Endothelial cell of umbilical vein (primary cell): Measurements from ENCODE around the gene LRFN3. TPM values are rescaled to one million over a fixed set of nuclear protein-coding genes. Genes with fewer than 3 reads are reported as not detected.

ENCODE experiments used
- BruUV-seq: library from RNA; stranded (reverse); fragments of 400-500 nt; replicated peaks from 2 replicates; lab custom pipeline; 2021; lab: Mats Ljungman, UMichigan
- CTCF ChIA-PET: fragments of 300-600, 350-600 bp; sonication (Branson Sonifier 250); formaldehyde crosslinking; loops from one replicate; lab custom pipeline; 2021; ENCODE audit warnings: antibody characterized with exemption, inconsistent platforms; lab: Charles Lee
- POLR2A ChIA-PET: fragments of 300-600, 350-600 bp; sonication (Branson Sonifier 250); formaldehyde crosslinking; loops from one replicate; lab custom pipeline; 2021; ENCODE audit warnings: antibody characterized with exemption, inconsistent platforms; lab: Charles Lee
- DNase-seq: peaks from one replicate; pipeline ENCODE4 v3.0.0-alpha.2; 2011; ENCODE audit warnings: low read depth, low spot score
- FAIRE-seq: peaks from 2 replicates; lab custom pipeline; 2011; peaks lifted over from hg19 to GRCh38; lab: Jason Lieb, UNC
- H2AFZ ChIP-seq: 2 replicates; pipeline ENCODE4 v1.6.0; 2012; ENCODE audit warnings: low read depth, low read length, control low read depth, inconsistent platforms
- H3K27ac ChIP-seq: 2 replicates; pipeline ENCODE4 v1.5.1; 2011; ENCODE audit warnings: low read depth, mild to moderate bottlenecking, control low read depth, low read length, moderate library complexity; ENCODE audit not compliant: insufficient read depth
- H3K27me3 ChIP-seq, 2 experiments: 2 replicates each; pipeline versions ENCODE4 v1.6.0 to v1.6.1; 2011; ENCODE audit warnings: low read length in 2 of 2, mixed read lengths in 1 of 2; ENCODE audit not compliant: control insufficient read depth in 2 of 2, insufficient read depth in 2 of 2
- H3K36me3 ChIP-seq, 2 experiments: 2 replicates in 1 of 2; 3 replicates in 1 of 2; pipeline ENCODE4 v1.5.1; 2011; ENCODE audit warnings: low read length in 2 of 2, mild to moderate bottlenecking in 1 of 2, moderate library complexity in 1 of 2; ENCODE audit not compliant: control insufficient read depth in 2 of 2, insufficient read depth in 2 of 2; ENCODE audit errors: extremely low read depth in 1 of 2
- H3K4me1 ChIP-seq: 3 replicates; pipeline ENCODE4 v1.5.1; 2011; ENCODE audit warnings: mild to moderate bottlenecking, low read length; ENCODE audit not compliant: control insufficient read depth, insufficient read depth; ENCODE audit errors: extremely low read depth
- H3K4me2 ChIP-seq: 2 replicates; pipeline ENCODE4 v1.6.1; 2011; ENCODE audit warnings: low read length, control low read depth, mixed read lengths; ENCODE audit not compliant: insufficient read depth
- H3K4me3 ChIP-seq, 3 experiments: fragments of 200-600 bp in 1 of 3; sonication (generic), shearing (Covaris generic) in 1 of 3; replicated peaks in 1 of 3; 2 replicates each; pipeline ENCODE4 v1.5.1; 2011 to 2016; ENCODE audit warnings: control low read depth in 3 of 3, low read length in 3 of 3, mild to moderate bottlenecking in 2 of 3, inconsistent platforms in 1 of 3, low read depth in 1 of 3, moderate library complexity in 1 of 3; ENCODE audit not compliant: insufficient read depth in 1 of 3
- H3K79me2 ChIP-seq: 2 replicates; pipeline ENCODE4 v1.6.0; 2012; ENCODE audit warnings: low read length, inconsistent platforms; ENCODE audit not compliant: control insufficient read depth, insufficient read depth
- H3K9ac ChIP-seq: replicated peaks from 2 replicates; pipeline ENCODE3; 2011; ENCODE audit warnings: low read length, control low read depth; ENCODE audit not compliant: insufficient read depth; ENCODE audit errors: extremely low read depth
- H3K9me1 ChIP-seq: replicated peaks from 3 replicates; pipeline ENCODE4 v1.6.0; 2011; ENCODE audit warnings: mild to moderate bottlenecking, low read length; ENCODE audit not compliant: control insufficient read depth, insufficient read depth; ENCODE audit errors: extremely low read depth
- H3K9me3 ChIP-seq: replicated peaks from 2 replicates; pipeline ENCODE4 v1.5.1; 2012; ENCODE audit warnings: low read length, inconsistent platforms; ENCODE audit not compliant: control insufficient read depth, insufficient read depth
- H4K20me1 ChIP-seq: replicated peaks from 2 replicates; pipeline ENCODE3; 2011; ENCODE audit warnings: mild to moderate bottlenecking, low read length; ENCODE audit not compliant: control insufficient read depth, insufficient read depth; ENCODE audit errors: extremely low read depth
- CTCF ChIP-seq, 2 donors: IDR thresholded peaks; 1 replicate in 1 of 2; 2 replicates in 1 of 2; pipeline ENCODE4 v1.5.1; 2011; ENCODE audit warnings: low read length in 2 of 2, mild to moderate bottlenecking in 2 of 2, moderate library complexity in 2 of 2, control low read depth in 1 of 2, inconsistent platforms in 1 of 2, low read depth in 1 of 2; ENCODE audit not compliant: insufficient read depth in 1 of 2; ENCODE audit errors: extremely low read depth in 1 of 2
- EZH2 ChIP-seq: IDR thresholded peaks from 2 replicates; pipeline ENCODE4 v1.6.1; 2012; ENCODE audit warnings: borderline replicate concordance, low read depth, mild to moderate bottlenecking, moderate library complexity, low read length, inconsistent platforms; ENCODE audit not compliant: severe bottlenecking
- GATA2 ChIP-seq: IDR thresholded peaks from 2 replicates; pipeline ENCODE4 v1.7.0; 2011; ENCODE audit warnings: low read depth, mild to moderate bottlenecking, moderate library complexity, mixed read lengths, low read length; ENCODE audit not compliant: insufficient read length, insufficient read depth
- JUN ChIP-seq: IDR thresholded peaks from 2 replicates; pipeline ENCODE4 v1.6.1; 2011; ENCODE audit warnings: borderline replicate concordance, low read depth; ENCODE audit not compliant: insufficient read length, insufficient read depth
- MYC ChIP-seq: IDR thresholded peaks from one replicate; pipeline ENCODE4 v1.6.1; 2011; ENCODE audit warnings: mild to moderate bottlenecking, low read depth, low read length
- POLR2A ChIP-seq: IDR thresholded peaks from 2 replicates; pipeline ENCODE4 v1.6.1; 2012; ENCODE audit warnings: low read depth, mild to moderate bottlenecking, control low read depth, low read length
- POLR2AphosphoS5 ChIP-seq: IDR thresholded peaks from 2 replicates; pipeline ENCODE4 v1.6.1; 2012; ENCODE audit warnings: low read depth, mild to moderate bottlenecking, control low read depth, low read length, moderate library complexity; ENCODE audit not compliant: insufficient read depth
- dilution Hi-C: fragments of 300-500 bp; cut with MboI; formaldehyde crosslinking; loops from one replicate; pipeline ENCODE4 v1.15.0; 2019; ENCODE audit warnings: low sequenced_read_pairs; ENCODE audit not compliant: extremely low pct_ligation_motif_present
- intact Hi-C: fragments of 100-400 bp; cut with micrococcal nuclease; formaldehyde crosslinking; loops from one replicate; pipeline ENCODE4 v1.10.0; 2022
- polyA plus RNA-seq, 4 experiments: library from polyadenylated mRNA; depleted of rRNA in 3 of 4; stranded (reverse) in 3 of 4; unstranded in 1 of 4; fragments of >200 nt; gene quantifications; 2 replicates each; pipeline versions ENCODE4 v1.2.1 to v1.2.3, GENCODE V29; 2011 to 2012; ENCODE audit warnings: missing spikeins in 1 of 4
- total RNA-seq: library from RNA; stranded (reverse); gene quantifications from 2 replicates; pipeline ENCODE4 v1.2.3, GENCODE V29; 2021

The LRFN3 gene
- total and polyA plus RNA-seq, 2 donors (not counting 3 experiments of a cell fraction or from before 2014, with no cell fraction given): 4.1 to 15.9 TPM

- no TSS peak for BruUV-seq
- Histone ChIP-seq H4K20me1 (no peaks in the 10 kb centered on the region), H3K4me1 (no peaks in the 10 kb centered on the region), H3K4me3 (peak overlapping the region in 1 of 3 experiments; percentile 5), H2AFZ (no peak overlapping the region), H3K9me1 (no peaks in the 10 kb centered on the region), H3K9ac (no peak overlapping the region), H3K27me3 (peaks cover 5 to 11% of the 10 kb centered on the region in 2 experiments), H3K36me3 (no peaks in the 10 kb centered on the region), H3K9me3 (no peaks in the 10 kb centered on the region), H3K4me2 (no peak overlapping the region), H3K79me2 (no peaks in the 10 kb centered on the region), H3K27ac (no peak overlapping the region)
- TF ChIP-seq EZH2 (peak; percentile 46), JUN (no peak)
- no peak for FAIRE-seq
- CTCF ChIA-PET: interaction anchor here (0.6 to 0.7 kb wide), 3 partner anchors 8 to 73 kb away, joined by 3 to 5 read pairs (median 3); no protein-coding TSS in a partner anchor
- intact Hi-C loops (no loop called here), dilution Hi-C loops (no loop called here)
- POLR2A ChIA-PET: no interaction called here
- DNase-seq: no peak
These were observed 50.7 kb downstream of the LRFN3 start for GRCh38 chr19:35986664-35987570.

DNA sequence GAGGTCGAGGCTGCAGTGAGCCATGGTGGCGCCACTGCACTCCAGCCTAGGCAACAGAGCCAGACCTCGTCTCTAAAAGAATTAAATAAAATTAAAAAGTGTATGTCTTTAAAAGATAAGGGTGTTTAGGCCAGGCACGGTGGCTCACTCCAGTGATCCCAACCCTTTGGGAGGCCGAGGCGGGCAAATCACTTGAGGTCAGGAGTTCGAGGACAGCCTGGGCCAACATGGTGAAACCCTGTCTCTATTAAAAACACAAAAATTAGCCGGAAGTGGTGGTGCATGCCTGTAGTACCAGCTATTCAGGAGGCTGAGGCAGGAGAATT lies 51.4 kb downstream of the LRFN3 start:
- FAIRE-seq (no peak), DNase-seq (no peak)
- Histone ChIP-seq H3K9me1 (no peaks in the 10 kb centered on the region), H3K4me3 (no peak overlapping the region), H4K20me1 (no peaks in the 10 kb centered on the region), H3K4me1 (no peaks in the 10 kb centered on the region), H3K36me3 (no peaks in the 10 kb centered on the region), H3K4me2 (no peak overlapping the region), H2AFZ (no peak overlapping the region), H3K9me3 (no peaks in the 10 kb centered on the region), H3K9ac (no peak overlapping the region), H3K27ac (no peak overlapping the region), H3K79me2 (no peaks in the 10 kb centered on the region), H3K27me3 (peaks cover 5 to 11% of the 10 kb centered on the region in 2 experiments)
- dilution Hi-C loops (no loop called here), intact Hi-C loops (no loop called here)
- no TSS peak for BruUV-seq
- POLR2A ChIA-PET: no interaction called here
- no peak for TF ChIP-seq EZH2
- no peak for TF ChIP-seq POLR2A
- TF ChIP-seq JUN: no peak
- TF ChIP-seq GATA2: no peak
- no peak for TF ChIP-seq MYC
- no peak for TF ChIP-seq POLR2AphosphoS5
- TF ChIP-seq CTCF (IDR thresholded peaks at IDR 0.05; ENCODE audit: extremely low read depth in 1 of 2, insufficient read depth in 1 of 2, low read depth in 1 of 2, low read length in 2 of 2): no peak
- CTCF ChIA-PET: interaction anchor here (0.6 to 0.7 kb wide), 3 partner anchors 8 to 73 kb away, joined by 3 to 5 read pairs (median 3); no protein-coding TSS in a partner anchor
